ENCODE data around the gene CPT1B. TPM values are rescaled to one million over a fixed set of nuclear protein-coding genes. Genes with fewer than 3 reads are reported as not detected.

CPT1B gene
- total RNA-seq, 1 donor from 2014 or later, result 81.2 TPM

GRCh38 chr22:50561401-50562358 lies 16.5 kb downstream of the CPT1B start:
- Mint-ChIP-seq H3K27me3 (ENCODE audit: low read depth) (peaks cover 46% of the 10 kb centered on the region), H3K4me3 (peak overlapping the region; percentile 67), H3K27ac (ENCODE audit: unreplicated experiment) (no peak overlapping the region), H3K36me3 (ENCODE audit: low read depth) (no peaks in the 10 kb centered on the region), H3K4me1 (peaks cover 16% of the 10 kb centered on the region), H3K9me3 (no peaks in the 10 kb centered on the region)
- no peak for TF ChIP-seq CTCF (conservative IDR thresholded peaks at IDR 0.05)
- no peak for DNase-seq (ENCODE audit: low read depth, low spot score)

GRCh38 chr22:50560034-50560433 lies 18.2 kb downstream of the CPT1B start:
- Mint-ChIP-seq H3K36me3 (ENCODE audit: low read depth) (no peaks in the 10 kb centered on the region), H3K4me1 (peaks cover 16% of the 10 kb centered on the region)

GRCh38 chr22:50556703-50557102 lies 21.5 kb downstream of the CPT1B start:
- Mint-ChIP-seq H3K4me1 (peaks cover 3% of the 10 kb centered on the region), H3K4me3 (no peak overlapping the region)
- no peak for DNase-seq (ENCODE audit: low read depth, low spot score)

More at GRCh38 chr22:50560034-50560433, 18.2 kb downstream of the CPT1B start:
- TF ChIP-seq CTCF (conservative IDR thresholded peaks at IDR 0.05), result no peak
- no peak overlapping the region for H3K27ac Mint-ChIP-seq (ENCODE audit: unreplicated experiment)
- DNase-seq (ENCODE audit: low read depth, low spot score), result no peak
- H3K27me3 Mint-ChIP-seq (ENCODE audit: low read depth), result peaks cover 51% of the 10 kb centered on the region
- no peak overlapping the region for H3K4me3 Mint-ChIP-seq
- no peaks in the 10 kb centered on the region for H3K9me3 Mint-ChIP-seq

GRCh38 chr22:50553310-50553709 lies 24.9 kb downstream of the CPT1B start:
- Mint-ChIP-seq H3K4me1 (no peaks in the 10 kb centered on the region), H3K4me3 (no peak overlapping the region), H3K27ac (ENCODE audit: unreplicated experiment) (no peak overlapping the region), H3K36me3 (ENCODE audit: low read depth) (no peaks in the 10 kb centered on the region), H3K27me3 (ENCODE audit: low read depth) (peaks cover 9% of the 10 kb centered on the region), H3K9me3 (no peaks in the 10 kb centered on the region)
- TF ChIP-seq CTCF (conservative IDR thresholded peaks at IDR 0.05), result no peak
- DNase-seq (ENCODE audit: low read depth, low spot score), result no peak

More at GRCh38 chr22:50556703-50557102, 21.5 kb downstream of the CPT1B start:
- H3K27me3 Mint-ChIP-seq (ENCODE audit: low read depth), result peaks cover 35% of the 10 kb centered on the region
- TF ChIP-seq CTCF (conservative IDR thresholded peaks at IDR 0.05), result no peak
- no peak overlapping the region for H3K27ac Mint-ChIP-seq (ENCODE audit: unreplicated experiment)
- H3K36me3 Mint-ChIP-seq (ENCODE audit: low read depth), result no peaks in the 10 kb centered on the region
- no peaks in the 10 kb centered on the region for H3K9me3 Mint-ChIP-seq

GRCh38 chr22:50551160-50551752 lies 27.0 kb downstream of the CPT1B start:
- no peaks in the 10 kb centered on the region for H3K36me3 Mint-ChIP-seq (ENCODE audit: low read depth)
- peaks cover 4% of the 10 kb centered on the region for H3K27me3 Mint-ChIP-seq (ENCODE audit: low read depth)
- TF ChIP-seq CTCF (conservative IDR thresholded peaks at IDR 0.05), result no peak
- no peaks in the 10 kb centered on the region for H3K9me3 Mint-ChIP-seq
- H3K4me3 Mint-ChIP-seq, result no peak overlapping the region
- no peak overlapping the region for H3K27ac Mint-ChIP-seq (ENCODE audit: unreplicated experiment)
- H3K4me1 Mint-ChIP-seq, result no peaks in the 10 kb centered on the region
- DNase-seq (ENCODE audit: low read depth, low spot score), result no peak
